GM18505 (cell line): ENCODE measurements around the gene TRPM3.

Source experiments
- ATAC-seq: cut with Tn5 transposase; IDR thresholded peaks from one replicate; pipeline ENCODE4 v1.9.1; 2021; ENCODE audit not compliant: unreplicated experiment
- POLR2A ChIP-seq: IDR thresholded peaks from 4 replicates; pipeline ENCODE4 v1.6.1; 2011; ENCODE audit warnings: borderline replicate concordance; ENCODE audit not compliant: insufficient read depth, insufficient read length; ENCODE audit errors: extremely low read depth

The TRPM3 gene

GRCh38 chr9:70701163-70701562 lies 420.3 kb downstream of the TRPM3 start:
- no peak for ATAC-seq
- no peak for TF ChIP-seq POLR2A

DNA sequence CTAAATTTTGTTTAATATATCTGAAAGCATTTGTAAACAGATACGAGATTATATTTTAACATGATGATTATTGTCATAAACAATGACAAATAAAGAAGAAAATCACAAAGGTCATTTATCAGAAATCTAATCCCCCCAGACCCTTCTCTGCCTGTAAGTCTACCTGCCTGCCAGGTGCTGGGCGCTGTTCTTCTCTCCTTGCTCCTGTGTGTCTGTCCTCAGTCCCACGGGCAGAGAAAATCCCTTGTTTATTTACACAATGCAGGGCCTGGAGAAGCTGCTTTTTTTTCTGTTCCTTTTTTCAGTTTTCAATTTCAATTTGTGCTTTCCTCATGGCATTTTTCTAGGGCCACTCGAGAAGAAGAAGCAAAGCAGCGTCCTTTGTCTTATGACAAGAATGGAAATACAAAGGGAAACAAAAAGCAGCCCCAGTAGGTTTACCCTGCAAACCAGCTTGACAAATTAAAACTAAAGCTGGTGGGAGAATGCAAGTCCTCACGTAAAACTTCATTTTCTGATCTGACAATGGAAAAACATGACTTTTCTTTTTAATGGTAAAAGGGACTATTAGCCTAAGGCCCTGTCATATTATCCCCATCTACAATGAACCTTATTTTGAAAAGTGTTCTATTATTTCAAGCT lies 424.6 kb downstream of the TRPM3 start:
- no peak for ATAC-seq
- no peak for TF ChIP-seq POLR2A

- no peak for ATAC-seq
- no peak for TF ChIP-seq POLR2A
Measured at GRCh38 chr9:70694758-70695157, 426.7 kb downstream of the TRPM3 start.

DNA sequence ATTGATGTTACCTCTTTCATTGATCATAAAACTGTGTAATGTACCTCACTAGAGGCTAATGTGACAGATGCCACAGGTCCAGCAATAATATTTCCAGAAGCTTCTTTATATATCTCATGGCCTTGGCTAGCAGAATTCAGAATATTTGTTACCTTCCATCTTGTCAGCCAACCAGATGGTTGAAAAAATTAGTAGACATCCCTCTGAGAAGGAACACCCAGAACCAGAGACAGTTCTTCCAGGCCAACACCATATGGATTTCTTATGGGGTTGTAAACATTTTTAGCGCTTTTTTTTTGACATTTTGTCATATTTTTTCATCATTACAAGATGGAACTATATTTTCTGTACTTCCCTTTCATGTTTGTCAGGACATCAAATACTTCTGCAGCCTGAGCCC lies 428.2 kb downstream of the TRPM3 start:
- TF ChIP-seq POLR2A: no peak
- no peak for ATAC-seq

- ATAC-seq: no peak
- no peak for TF ChIP-seq POLR2A
Measured at GRCh38 chr9:70692431-70692830, 429.0 kb downstream of the TRPM3 start.

DNA sequence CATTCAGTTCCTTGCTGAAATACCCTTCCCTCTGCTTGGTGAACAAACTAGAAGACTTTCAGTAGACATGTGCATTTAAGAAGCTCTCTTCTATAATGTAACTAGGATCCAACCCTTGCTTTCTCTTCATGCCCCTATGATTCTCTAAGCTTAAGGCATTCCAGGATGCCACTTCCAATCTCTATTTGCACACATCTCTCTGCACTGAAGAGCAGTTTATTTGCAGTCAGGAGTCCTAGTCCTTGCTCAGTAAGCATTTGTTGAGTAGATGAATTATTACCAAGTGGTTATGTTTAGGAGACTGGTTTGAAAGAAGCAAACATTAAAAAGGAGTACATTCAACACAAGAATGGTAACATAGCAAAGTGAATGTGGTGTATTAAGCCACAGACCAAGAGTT lies 432.7 kb downstream of the TRPM3 start:
- TF ChIP-seq POLR2A: no peak
- ATAC-seq: no peak

- ATAC-seq: no peak
- no peak for TF ChIP-seq POLR2A
Measured at GRCh38 chr9:70683841-70684240, 437.6 kb downstream of the TRPM3 start.

DNA sequence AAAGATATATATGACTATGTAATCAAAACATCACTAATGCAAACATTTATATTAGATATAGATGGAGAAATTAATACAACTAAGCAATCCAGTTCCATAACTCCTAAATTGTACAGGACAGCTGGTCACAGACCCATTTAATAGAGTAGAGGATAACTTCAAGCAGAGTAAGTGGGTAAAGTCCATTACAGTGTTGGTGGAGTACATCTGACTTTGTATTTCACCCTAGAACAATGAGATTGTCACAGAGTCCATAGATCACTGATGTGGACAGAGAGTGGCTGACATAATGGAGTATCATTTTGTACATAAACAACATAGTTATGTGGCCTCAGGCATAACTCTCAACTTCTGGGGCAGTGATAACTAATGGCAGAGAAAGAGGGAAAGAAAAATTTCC lies 439.1 kb downstream of the TRPM3 start:
- no peak for TF ChIP-seq POLR2A
- ATAC-seq: no peak

GRCh38 chr9:70679845-70680244 lies 441.6 kb downstream of the TRPM3 start:
- no peak for TF ChIP-seq POLR2A
- ATAC-seq: no peak

DNA sequence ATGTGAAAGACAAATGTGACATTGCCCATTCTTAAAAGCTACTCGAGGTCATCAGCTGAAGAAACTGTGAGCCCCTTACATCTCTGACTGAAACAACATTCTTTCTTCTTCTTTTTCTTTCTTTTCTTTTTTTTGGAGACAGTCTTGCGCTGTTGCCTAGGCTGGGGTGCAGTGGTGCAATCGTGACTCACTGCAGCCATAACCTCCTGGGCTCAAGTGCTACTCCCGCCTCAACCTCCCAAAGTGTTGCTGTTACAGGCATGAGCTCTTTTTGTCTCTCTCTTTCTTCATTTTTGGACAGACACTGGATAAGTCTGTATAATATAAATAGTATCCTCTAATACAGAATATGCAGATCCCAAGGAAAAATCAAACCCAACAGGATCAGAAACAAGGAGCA lies 443.3 kb downstream of the TRPM3 start:
- TF ChIP-seq POLR2A: no peak
- ATAC-seq: no peak

DNA sequence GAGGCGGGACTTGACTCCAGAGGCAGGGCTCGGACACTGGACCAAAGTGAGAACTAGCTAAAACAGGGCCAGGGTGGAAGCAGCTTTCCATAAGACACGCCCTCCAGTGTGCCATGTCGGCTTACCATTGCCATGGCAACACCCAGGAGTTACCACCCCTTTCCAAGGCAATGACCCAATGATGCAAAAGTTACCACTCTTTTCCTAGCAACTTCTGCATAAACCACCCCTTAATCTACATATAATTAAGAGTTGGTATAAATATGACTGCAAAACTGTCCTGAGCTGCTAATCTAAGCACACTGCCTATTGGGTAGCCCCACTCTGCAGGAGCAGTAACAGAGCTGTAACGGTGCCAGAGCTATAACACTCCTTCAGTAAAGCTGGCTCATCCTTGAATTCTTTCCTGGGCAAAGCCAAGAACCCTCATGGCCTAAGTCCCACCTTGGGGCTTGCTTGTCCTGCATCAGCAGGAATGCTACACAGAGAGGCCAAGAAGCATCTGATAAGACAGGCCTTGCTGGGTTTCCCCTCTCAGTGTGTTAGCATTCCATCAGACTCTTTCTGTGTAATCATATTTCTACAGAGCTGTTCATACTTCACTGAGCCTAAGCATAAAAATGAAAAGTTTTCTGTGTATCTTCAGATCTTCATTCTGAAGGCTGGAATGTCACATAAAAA lies 444.2 kb downstream of the TRPM3 start:
- no peak for TF ChIP-seq POLR2A
- no peak for ATAC-seq

DNA sequence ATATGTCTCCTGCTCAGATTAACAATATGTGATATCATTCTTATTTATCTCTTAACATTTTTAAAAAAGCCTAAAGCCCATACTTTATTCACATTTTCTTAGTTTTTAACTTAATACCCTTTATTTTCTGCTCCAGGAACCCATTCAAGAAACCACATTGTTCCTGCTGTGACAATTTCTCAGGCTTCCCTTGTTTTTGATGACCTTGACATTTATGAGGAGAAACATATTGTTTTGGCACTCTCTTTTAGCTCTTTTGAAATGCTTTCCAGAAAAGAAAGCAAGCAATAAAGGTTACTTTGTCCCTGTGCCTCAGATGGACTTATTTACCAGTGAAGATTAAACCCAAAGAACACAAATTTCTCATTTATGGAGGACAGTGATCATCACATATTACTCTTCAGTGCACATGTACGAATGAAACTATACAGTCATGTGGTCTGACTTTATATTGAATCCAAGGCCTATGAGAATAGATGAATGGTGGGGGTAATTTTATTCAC lies 445.5 kb downstream of the TRPM3 start:
- no peak for ATAC-seq
- no peak for TF ChIP-seq POLR2A

DNA sequence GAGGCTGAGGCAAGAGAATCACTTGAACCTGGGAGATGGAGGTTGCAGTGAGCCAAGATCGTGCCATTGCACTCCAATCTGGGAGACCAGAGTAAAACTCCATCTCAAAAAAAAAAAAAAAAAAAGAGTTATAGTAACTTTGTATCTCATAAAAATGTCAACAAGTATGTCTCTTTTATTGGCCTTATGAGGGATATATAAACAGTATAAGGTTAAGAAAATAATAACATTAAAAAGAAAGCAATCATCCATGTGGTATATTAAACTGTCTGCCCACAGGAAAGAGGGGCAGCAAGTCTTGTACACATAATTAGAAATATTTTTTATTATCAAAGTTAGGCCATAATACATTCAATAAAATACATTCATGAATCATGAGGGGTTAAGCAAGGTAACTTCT lies 447.6 kb downstream of the TRPM3 start:
- no peak for ATAC-seq
- no peak for TF ChIP-seq POLR2A

- ATAC-seq: no peak
- TF ChIP-seq POLR2A: no peak
Measured at GRCh38 chr9:70672161-70672649, 449.2 kb downstream of the TRPM3 start.
